Breast epithelium (tissue), 4 donors: Measurements from ENCODE around the gene IMPG1. TPM values are rescaled to one million over a fixed set of nuclear protein-coding genes. Genes with fewer than 3 reads are reported as not detected.
A peak's percentile ranks its signal among the peaks of the same experiment; 100 is the strongest.

ENCODE experiments used
- DNase-seq, 2 donors: peaks; one replicate each; pipeline ENCODE4 v3.0.0-alpha.2; 2019; ENCODE audit warnings: low spot score in 2 of 2
- H3K27ac ChIP-seq, 2 donors: fragments of 200-600 bp; sonication (generic) in 1 of 2; one replicate each; pipeline ENCODE4 v1.5.1; 2016 to 2019; ENCODE audit warnings: mild to moderate bottlenecking in 1 of 2
- H3K27me3 ChIP-seq, 2 donors: fragments of 200-600 bp; sonication (generic) in 1 of 2; one replicate each; pipeline versions ENCODE4 v1.5.1 to v1.6.0; 2017 to 2019; ENCODE audit warnings: control low read depth in 1 of 2, mild to moderate bottlenecking in 1 of 2
- H3K36me3 ChIP-seq: fragments of 200-600 bp; one replicate; pipeline ENCODE4 v1.5.1; 2019
- H3K4me1 ChIP-seq, 2 donors: fragments of 200-600 bp; sonication (generic); one replicate each; pipeline ENCODE4 v1.5.1; 2016 to 2019; ENCODE audit warnings: control low read depth in 1 of 2
- H3K4me3 ChIP-seq, 3 donors: fragments of 200-600 bp; sonication (generic); 1 replicate in 2 of 3; 2 replicates in 1 of 3; pipeline ENCODE4 v1.5.1; 2016 to 2019; ENCODE audit warnings: mild to moderate bottlenecking in 3 of 3, moderate library complexity in 2 of 3
- H3K9me3 ChIP-seq, 2 donors: fragments of 200-600 bp; sonication (generic) in 1 of 2; one replicate each; pipeline ENCODE4 v1.5.1; 2016 to 2019; ENCODE audit warnings: control low read depth in 1 of 2
- POLR2A ChIP-seq: fragments of 450-650 bp; IDR thresholded peaks from one replicate; pipeline ENCODE4 v1.6.1; 2016; ENCODE audit warnings: antibody characterized with exemption, mild to moderate bottlenecking, moderate library complexity
- POLR2AphosphoS5 ChIP-seq, 3 donors: sonication (generic); formaldehyde crosslinking; IDR thresholded peaks; one replicate each; pipeline ENCODE4 v1.6.1; 2017; ENCODE audit warnings: antibody characterized with exemption in 3 of 3
- intact Hi-C: fragments of 100-400 bp; cut with DNase I; formaldehyde crosslinking; loops from one replicate; pipeline ENCODE4 v1.15.1; 2023; ENCODE audit warnings: low total_unique reads
- total RNA-seq, 3 donors: library from RNA; depleted of rRNA; stranded (reverse); fragments of >200 nt; gene quantifications; one replicate each; pipeline ENCODE4 v1.1.0, GENCODE V29; 2016
- TF ChIP-seq, protein P1 (sequence below), 3 donors: fragments of 450-650 bp; IDR thresholded peaks; one replicate each; pipeline ENCODE4 v1.5.1; 2016 to 2017; ENCODE audit warnings: antibody characterized with exemption in 3 of 3, mild to moderate bottlenecking in 3 of 3, moderate library complexity in 3 of 3

The IMPG1 gene
- total RNA-seq, 3 donors from 2014 or later = not detected

DNA sequence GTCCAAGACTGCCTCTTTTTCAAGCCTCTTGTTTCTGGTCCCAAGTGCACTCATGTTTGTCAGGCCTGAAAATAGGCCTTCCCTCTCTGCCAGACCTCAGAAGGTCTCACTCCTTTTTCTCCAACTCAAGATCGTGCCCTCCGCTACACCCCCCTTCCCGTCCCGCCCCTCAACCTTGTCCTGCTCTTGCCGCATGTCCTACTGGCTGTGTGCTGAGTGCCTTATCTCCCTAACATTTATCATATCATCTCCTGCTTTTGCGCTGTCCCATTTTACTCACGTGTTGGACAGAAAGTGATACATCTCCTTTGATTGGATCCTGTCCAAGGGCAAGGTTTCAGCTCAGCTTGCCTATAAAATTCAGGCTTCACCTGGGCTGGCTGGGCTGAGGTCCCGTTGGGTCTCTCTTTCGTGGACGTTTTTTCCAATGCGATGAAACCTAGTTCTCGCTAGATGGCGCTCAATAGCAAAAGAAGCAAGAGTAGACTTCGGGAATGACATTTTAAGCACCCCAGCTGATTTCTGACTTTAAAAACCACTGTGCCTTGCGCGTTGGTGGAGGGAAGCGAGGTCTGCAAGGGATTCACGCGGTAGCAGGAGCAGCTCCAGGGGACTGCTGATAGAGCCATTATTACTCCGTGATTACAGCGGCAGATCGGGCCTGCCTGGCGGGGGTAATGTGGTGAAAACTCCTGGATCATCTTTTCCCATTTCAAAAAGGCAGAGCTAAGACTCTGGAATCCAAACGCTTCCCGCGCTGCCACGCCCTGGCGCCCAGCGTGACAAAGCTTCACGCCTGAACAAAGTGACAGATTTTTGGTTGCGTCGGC, 137.6 kb downstream of the IMPG1 start:
- Histone ChIP-seq H3K36me3 (no peaks in the 10 kb centered on the region), H3K4me3 (peak overlapping the region; percentile 25 to 61 (median 41)), H3K27me3 (no peaks in the 10 kb centered on the region), H3K4me1 (no peaks in the 10 kb centered on the region), H3K9me3 (no peaks in the 10 kb centered on the region), H3K27ac (no peak overlapping the region)
- DNase-seq = no peak
- intact Hi-C loops = no loop called here
- TF ChIP-seq POLR2AphosphoS5 (IDR thresholded peaks at IDR 0.05) = no peak
- TF ChIP-seq, protein P1, sequence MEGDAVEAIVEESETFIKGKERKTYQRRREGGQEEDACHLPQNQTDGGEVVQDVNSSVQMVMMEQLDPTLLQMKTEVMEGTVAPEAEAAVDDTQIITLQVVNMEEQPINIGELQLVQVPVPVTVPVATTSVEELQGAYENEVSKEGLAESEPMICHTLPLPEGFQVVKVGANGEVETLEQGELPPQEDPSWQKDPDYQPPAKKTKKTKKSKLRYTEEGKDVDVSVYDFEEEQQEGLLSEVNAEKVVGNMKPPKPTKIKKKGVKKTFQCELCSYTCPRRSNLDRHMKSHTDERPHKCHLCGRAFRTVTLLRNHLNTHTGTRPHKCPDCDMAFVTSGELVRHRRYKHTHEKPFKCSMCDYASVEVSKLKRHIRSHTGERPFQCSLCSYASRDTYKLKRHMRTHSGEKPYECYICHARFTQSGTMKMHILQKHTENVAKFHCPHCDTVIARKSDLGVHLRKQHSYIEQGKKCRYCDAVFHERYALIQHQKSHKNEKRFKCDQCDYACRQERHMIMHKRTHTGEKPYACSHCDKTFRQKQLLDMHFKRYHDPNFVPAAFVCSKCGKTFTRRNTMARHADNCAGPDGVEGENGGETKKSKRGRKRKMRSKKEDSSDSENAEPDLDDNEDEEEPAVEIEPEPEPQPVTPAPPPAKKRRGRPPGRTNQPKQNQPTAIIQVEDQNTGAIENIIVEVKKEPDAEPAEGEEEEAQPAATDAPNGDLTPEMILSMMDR (IDR thresholded peaks at IDR 0.05) = peak in 2 of 3 donors; percentile 62 to 64

DNA sequence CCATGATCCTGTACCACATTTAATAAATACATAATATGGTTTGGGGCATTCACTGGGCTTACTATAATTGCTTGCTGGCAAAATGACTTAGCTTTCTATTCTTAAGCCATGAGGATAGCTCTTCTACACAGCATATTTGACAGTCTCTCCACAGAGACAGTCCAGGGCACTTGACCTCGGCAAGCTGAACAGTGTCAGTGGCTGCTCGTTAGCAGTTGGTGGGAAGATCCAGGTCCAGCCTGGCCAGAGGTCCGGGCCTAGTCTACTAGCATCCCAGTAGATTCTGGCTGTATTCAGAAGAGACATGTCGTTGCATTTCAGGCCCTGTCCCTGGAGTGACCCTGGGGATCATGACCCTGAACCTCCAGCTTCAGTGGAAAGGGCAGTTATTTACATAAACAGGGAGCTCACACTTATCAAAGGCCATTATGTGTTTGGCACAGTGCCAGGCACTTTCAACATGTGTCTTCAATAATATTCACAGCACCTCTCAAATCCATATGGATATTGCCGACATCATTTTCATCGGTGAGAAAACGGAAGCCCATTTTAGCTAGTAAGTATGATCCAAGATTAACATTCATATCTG, 139.0 kb downstream of the IMPG1 start:
- intact Hi-C loops = no loop called here
- Histone ChIP-seq H3K9me3 (no peaks in the 10 kb centered on the region), H3K4me1 (no peaks in the 10 kb centered on the region), H3K4me3 (no peak overlapping the region), H3K36me3 (no peaks in the 10 kb centered on the region), H3K27me3 (no peaks in the 10 kb centered on the region), H3K27ac (no peak overlapping the region)
- no peak for DNase-seq
- no peak for TF ChIP-seq POLR2A
- TF ChIP-seq POLR2AphosphoS5 (IDR thresholded peaks at IDR 0.05) = no peak
- TF ChIP-seq, protein P1 (IDR thresholded peaks at IDR 0.05) = no peak

GRCh38 chr6:75932067-75932466, 140.4 kb downstream of the IMPG1 start:
- no peak overlapping the region for H3K4me3 ChIP-seq
- no peaks in the 10 kb centered on the region for H3K4me1 ChIP-seq
- intact Hi-C loops = no loop called here
- H3K27me3 ChIP-seq = no peaks in the 10 kb centered on the region
- TF ChIP-seq POLR2AphosphoS5 (IDR thresholded peaks at IDR 0.05) (no peak), POLR2A (no peak)
- TF ChIP-seq, protein P1 (IDR thresholded peaks at IDR 0.05) = no peak
- H3K9me3 ChIP-seq = no peaks in the 10 kb centered on the region
- DNase-seq = no peak
- peaks cover 3% of the 10 kb centered on the region for H3K36me3 ChIP-seq
- H3K27ac ChIP-seq = no peak overlapping the region

GRCh38 chr6:75931011-75931680, 141.3 kb downstream of the IMPG1 start:
- Histone ChIP-seq H3K4me1 (no peaks in the 10 kb centered on the region), H3K9me3 (no peaks in the 10 kb centered on the region), H3K36me3 (peaks cover 3% of the 10 kb centered on the region), H3K4me3 (no peak overlapping the region), H3K27ac (no peak overlapping the region), H3K27me3 (no peaks in the 10 kb centered on the region)
- DNase-seq = no peak
- intact Hi-C loops = no loop called here
- TF ChIP-seq, protein P1 (IDR thresholded peaks at IDR 0.05) = no peak
